GM18526 (cell line): ENCODE results near the gene HSDL2.

ENCODE experiments used
- POLR2A ChIP-seq: IDR thresholded peaks from 3 replicates; pipeline ENCODE4 v1.6.1; 2011; ENCODE audit not compliant: insufficient read length; ENCODE audit errors: extremely low read depth

Gene HSDL2

DNA sequence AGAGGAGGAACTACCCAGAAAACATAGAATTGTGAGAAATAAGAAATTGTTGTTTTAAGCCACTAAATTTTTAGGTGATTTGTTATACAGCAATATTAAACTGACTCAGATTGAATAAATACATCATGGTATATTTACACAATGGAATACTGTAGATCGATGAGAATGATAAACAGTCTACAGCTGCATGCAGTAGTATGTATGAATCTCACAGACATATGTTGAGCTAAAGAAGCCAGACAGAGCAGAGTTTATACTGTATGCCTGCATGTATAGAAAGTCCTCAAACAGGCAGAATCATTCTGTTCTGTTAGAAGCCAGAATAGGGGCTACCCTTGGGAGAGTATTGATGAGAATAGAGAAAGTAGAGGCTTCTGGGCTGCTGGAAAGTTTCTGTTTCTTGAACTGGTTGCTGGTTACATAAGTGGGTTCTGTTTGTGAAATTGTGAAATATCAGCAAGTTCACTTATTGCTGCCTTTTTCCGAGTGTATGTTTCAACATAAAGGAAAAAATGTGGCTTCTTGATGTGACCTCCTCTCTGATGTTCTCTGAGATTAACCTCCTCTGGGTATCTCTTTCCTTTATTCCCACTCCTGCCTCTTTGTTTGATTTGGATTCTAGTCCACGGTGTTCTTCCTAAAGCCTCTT is 116.3 kb downstream of the HSDL2 start:
- no peak for TF ChIP-seq POLR2A

DNA sequence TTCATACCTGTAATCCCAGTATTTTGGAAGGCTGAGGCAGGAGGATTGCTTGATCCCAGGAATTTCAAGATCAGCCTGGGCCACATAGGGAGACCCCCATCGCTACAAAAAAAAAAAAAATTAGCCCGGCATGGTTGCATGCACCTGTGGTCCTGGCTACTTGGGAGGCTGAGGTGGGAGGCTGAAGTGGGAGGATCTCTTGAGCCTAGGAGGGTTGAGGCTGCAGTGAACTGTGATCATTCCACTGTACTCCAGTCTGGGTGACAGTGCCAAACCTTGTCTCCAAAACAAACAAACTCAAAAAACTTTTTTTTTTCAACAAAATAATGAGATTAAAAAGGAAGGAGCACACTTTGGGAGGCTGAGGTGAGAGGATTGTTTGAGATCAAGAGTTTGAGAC is 120.9 kb downstream of the HSDL2 start:
- no peak for TF ChIP-seq POLR2A

DNA sequence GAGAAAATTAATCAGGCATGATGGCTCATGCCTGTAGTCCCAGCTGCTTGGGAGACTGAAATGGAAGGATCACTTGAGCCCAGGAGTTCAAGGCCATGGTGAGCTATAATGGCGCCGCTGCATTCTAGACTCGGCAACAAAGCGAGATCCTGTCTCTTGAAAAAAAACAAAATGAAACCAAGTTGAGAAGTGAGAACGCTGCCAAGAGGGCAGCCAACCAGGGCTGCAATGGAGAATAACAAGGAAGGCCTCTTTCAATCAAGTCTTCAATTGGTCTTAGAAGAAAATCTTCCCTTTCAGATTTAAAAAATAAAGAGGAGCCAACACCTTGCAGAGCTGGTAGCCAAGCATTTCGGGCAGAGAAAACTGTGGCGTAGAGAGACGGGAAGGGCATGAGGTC is 121.4 kb downstream of the HSDL2 start:
- no peak for TF ChIP-seq POLR2A

DNA sequence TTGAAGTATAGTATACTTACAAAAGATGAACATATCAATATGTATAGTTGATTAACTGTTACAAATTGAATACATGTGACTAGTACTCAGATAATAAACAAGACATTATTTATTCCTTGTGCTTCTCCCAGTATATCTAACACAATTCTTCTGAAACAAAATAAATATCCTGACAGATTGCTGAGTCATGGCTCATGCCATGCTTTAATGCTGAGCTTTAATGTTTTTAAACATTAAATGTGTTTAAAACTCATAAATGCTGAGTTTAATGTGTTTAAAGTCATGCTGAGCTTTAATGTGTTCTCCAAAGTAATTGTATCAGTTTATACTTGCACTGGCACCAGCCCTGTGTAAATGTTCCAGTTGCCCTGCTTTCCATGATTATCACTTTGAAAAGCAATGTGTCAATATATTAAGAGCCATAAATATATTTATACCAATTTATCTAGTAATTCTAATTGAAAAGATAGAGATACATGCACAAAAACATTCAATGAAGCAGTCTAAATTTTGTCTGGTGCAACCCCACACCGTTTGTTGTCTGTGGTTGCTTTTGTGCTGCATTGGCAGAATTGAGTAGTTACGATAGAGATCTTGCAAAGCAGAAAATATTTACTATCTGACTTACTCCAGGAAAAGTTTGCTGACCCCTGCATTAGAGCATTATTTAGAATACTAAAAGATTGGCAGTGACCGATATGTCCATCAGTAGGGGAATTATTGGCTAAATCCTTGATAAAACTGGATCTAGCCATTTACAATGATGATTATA is 122.5 kb downstream of the HSDL2 start:
- no peak for TF ChIP-seq POLR2A

DNA sequence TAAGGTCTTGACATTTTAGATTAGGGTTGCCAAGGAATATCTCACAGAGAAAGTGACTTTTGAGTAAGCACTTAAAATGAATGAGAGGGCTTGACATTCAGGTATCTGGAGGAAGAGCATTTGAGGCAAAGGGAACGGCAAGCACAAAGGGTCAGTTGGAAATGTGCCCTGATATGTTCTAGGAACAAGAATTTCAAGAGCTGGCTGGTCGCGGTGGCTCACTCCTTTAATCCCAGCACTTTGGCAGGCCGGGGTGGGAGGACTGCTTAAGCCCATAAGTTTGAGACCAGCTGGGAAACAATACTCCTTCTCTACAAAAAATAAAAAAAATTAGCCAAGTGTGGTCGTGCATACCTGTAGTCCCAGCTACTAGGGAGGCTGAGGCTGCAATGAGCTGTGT is 123.3 kb downstream of the HSDL2 start:
- TF ChIP-seq POLR2A: no peak

DNA sequence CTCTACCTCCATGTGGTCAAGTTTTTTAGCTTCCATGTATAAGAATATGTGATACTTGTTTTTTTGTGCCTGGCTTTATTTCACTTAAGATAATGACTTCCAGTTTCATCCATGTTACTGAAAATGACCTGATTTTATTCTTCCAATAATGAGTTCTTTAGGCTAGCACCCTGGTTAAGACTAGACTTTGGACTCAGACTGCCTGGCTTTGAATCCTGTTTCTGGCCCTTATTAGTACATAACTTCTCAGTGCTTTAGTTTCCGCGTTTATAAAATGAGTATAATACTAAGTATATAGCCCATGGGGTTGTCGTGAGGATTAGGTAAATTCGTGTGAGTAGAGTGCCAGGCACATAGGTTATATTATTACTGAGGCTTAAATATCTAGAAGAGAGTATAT is 125.2 kb downstream of the HSDL2 start:
- TF ChIP-seq POLR2A: no peak

DNA sequence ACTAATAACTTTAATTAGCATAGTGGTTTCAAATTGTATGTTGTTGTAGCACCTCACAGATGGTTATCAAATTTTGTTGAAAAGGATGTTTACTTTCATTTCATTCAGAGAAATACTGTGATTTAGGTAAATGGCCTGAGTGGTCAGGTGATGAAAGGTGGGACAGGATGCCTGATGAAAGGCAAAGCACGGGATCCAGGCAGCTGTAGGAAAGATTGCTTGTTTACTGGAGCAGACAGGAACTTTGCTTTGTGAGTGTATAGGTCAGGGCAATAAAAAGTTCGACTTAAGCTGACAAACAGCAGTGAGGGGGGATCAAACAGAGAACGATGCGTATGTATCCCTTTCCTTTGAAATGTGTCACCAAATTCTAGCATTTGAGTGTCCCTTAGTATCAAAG is 125.7 kb downstream of the HSDL2 start:
- no peak for TF ChIP-seq POLR2A

DNA sequence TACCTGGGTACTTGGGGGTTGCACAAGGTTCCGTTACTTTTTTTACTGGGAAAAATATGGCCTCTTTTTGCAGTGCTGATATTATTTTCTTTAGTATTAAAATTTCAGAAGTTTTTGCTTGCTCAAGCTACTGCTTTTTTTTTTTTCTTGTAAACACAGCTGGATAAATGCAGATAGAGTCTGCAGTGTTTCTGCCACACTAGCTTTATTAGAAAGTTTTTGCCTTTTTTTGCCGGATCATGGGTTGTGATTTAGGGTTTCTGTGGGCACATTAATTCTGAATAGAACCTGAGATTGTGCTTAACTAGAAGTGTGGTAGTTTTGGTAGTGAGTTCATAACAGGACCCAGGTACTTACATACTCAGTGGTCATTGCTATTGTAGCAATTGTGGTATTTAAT is 126.7 kb downstream of the HSDL2 start:
- no peak for TF ChIP-seq POLR2A

DNA sequence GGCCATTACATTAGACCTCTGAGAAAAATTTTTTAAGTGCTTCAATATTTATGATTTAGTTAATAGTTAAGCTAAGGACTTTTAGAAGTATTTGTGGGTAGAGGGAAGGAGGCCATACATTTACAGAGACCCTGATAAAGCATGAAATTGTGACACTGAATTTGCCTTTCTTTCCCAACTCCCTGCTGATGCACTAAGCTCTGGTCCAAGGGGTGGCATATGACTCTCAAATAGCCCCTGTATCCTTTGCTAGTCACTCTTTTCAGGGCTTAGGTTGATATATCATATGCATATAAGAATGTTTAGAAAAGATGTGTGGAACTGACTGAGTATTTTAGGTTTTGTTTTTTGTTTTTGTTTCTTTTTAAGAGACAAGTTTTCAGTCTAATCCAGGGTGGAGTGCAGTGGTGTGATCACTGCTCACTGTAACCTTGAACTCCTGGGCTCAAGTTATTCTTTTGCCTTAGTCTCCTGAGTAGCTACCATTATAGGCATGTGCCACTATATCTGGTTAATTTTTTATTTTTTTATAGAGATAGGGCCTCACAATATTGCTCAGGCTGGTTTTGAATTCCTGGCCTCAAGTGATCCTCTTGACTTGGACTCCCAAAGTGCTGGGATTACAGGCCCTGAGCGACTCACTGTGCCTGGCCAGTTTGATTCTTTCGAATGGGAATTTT is 127.2 kb downstream of the HSDL2 start:
- TF ChIP-seq POLR2A: no peak

DNA sequence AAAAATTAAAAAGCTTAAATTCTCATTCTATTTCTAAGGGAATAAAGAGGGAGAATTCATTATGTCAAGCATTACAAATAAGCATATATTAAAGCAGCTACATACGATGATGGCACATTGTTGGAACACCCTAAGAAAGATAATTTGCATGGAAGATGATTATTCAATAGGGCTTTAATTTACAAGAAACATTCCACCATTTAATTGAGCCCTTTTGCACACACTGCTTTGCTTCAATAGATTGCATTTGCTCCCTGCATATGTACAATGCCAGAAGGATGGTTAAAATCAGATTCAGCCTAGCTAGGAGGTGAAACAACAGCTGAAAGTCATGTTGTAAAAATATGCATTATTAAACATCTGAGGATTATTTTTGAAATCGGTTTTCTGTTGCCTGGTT is 128.5 kb downstream of the HSDL2 start:
- no peak for TF ChIP-seq POLR2A

DNA sequence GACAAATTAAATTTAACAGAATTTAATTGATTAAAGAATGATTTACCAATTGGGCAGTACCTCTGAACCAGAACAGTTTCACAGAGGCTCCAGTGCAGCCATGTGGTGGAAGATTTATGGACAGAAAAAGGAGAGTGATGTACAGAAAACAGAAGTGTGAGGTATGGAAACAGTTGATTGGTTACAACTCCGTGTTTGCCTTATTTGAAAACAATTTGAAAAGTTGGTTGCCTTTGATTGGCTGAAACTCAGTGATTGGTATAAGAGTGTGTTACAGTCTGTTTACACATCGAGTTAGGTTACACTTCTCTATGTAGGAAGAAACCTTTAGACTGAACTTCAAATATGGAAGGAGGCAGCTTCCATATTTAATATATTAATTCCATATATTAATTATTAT is 136.9 kb downstream of the HSDL2 start:
- no peak for TF ChIP-seq POLR2A

DNA sequence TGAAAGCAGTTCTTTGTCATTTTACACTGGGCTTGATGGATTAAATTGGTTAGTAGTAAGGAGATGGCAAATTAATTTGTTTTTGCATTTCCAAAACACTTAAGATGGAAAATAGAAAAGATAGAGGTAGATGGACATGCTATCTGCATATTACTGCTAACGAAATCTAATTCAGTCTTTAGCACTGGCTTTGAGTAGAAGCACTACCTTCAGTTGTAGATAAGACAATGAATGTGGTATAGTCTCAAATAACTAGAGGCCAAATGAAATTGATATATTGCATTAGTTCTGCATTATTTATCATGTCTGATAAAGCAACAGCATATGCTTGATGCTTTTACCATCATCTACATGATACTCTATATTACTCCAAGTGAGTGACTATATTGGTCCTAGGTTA is 140.2 kb downstream of the HSDL2 start:
- TF ChIP-seq POLR2A: no peak

DNA sequence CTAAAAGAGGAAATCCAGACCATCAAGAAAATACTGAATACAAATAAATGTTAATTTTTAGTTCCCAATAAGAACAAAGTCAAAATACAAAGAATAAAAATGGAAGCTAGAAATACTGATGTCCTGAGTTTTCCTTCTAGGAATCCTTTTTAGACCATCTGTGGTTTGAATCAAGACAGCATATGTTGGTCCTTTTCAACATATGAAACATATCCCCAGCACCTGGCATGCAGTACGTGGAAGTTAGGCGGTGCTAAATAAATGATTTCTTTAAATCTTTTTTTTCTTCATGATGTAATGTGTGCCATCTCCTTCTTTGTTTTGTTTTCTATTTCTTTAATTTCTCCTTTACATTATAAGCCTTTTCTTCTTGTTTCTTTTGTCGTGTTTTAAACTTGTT is 140.7 kb downstream of the HSDL2 start:
- TF ChIP-seq POLR2A: no peak
